GM18520 (cell line): ENCODE measurements around the gene CMPK2.

Experiments
- ATAC-seq: cut with Tn5 transposase; IDR thresholded peaks from one replicate; pipeline ENCODE4 v1.9.1; 2021; ENCODE audit not compliant: unreplicated experiment

CMPK2 gene

GRCh38 chr2:6813573-6813972 is 52.1 kb downstream of the CMPK2 start:
- no peak for ATAC-seq

GRCh38 chr2:6812857-6813530 is 52.7 kb downstream of the CMPK2 start:
- ATAC-seq = no peak

GRCh38 chr2:6810961-6811360 is 54.7 kb downstream of the CMPK2 start:
- no peak for ATAC-seq

GRCh38 chr2:6808426-6808825 is 57.3 kb downstream of the CMPK2 start:
- ATAC-seq = no peak

GRCh38 chr2:6806604-6807003 is 59.1 kb downstream of the CMPK2 start:
- no peak for ATAC-seq

GRCh38 chr2:6800553-6800952 is 65.2 kb downstream of the CMPK2 start:
- ATAC-seq = no peak
